Heart left ventricle (tissue), 13 donors: ENCODE data around the gene MAST4.

Experiments
- POLR2A ChIP-seq, 2 donors: fragments of 450-650 bp; IDR thresholded peaks; one replicate each; pipeline ENCODE4 v1.6.1; 2017; ENCODE audit warnings: antibody characterized with exemption in 2 of 2, mild to moderate bottlenecking in 2 of 2, moderate library complexity in 2 of 2
- TF ChIP-seq, protein P1 (sequence below), 12 donors: fragments of 200-600 bp; sonication (generic) in 4 of 12; IDR thresholded peaks; one replicate each; pipeline versions ENCODE4 v1.5.0 to v1.8.0; 2018 to 2022; ENCODE audit warnings: antibody characterized with exemption in 12 of 12, mild to moderate bottlenecking in 5 of 12
- donor health status: ischemic (EF 13 %, LVEDD 7.1; RV severe dilation, severe dysfunction).
- donor health status: DM: no; HTN: yes; CAD: no.
- donor health status: DM: no; HTN: no; CAD: no.
- donor health status: ischemic (EF 25% LVEDD 6.9; RV normal size, moderate dysfunction).
- donor health status: ischemic (EF 25% LVEDD 5.7; RV mildly dilated, moderate dysfunction).
- donor health status: ischemic (EF 35%, LVEDD 5.7; RV mildly dilated, moderate dysfunction).
- donor health status: nonischemic (EF 11% LVEDD 7.7; RV severe dilation, severe dysfunction).
- donor health status: DM: yes; HTN: yes; CAD: no.
- donor health status: PGD.
- donor health status: ischemic (EF 29% LVEDD 5.4; RV normal size, mild dysfunction).
- donor health status: nonischemic (EF 23%, LVEDD 6.1; RV moderate dilation, normal function).

DNA sequence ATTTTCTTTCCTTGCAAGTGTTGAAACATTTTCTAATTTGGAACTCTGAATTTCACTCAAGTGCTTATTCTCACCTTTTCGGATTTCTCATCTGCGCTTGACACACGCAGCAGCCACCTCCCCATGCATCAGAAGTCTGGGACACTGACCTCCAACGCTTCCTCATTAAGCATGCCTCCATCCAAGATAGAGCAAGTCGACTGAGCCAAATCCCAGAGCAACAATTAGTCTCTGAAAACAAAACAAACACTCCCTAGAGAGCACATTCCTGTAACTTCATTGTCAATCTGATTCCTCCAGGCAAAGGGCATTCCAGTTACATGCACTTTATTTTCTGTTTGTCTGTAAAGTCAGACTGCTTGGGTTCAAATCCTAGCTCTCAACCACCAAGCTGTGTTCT lies 594.7 kb downstream of the MAST4 start:
- TF ChIP-seq, protein P1, sequence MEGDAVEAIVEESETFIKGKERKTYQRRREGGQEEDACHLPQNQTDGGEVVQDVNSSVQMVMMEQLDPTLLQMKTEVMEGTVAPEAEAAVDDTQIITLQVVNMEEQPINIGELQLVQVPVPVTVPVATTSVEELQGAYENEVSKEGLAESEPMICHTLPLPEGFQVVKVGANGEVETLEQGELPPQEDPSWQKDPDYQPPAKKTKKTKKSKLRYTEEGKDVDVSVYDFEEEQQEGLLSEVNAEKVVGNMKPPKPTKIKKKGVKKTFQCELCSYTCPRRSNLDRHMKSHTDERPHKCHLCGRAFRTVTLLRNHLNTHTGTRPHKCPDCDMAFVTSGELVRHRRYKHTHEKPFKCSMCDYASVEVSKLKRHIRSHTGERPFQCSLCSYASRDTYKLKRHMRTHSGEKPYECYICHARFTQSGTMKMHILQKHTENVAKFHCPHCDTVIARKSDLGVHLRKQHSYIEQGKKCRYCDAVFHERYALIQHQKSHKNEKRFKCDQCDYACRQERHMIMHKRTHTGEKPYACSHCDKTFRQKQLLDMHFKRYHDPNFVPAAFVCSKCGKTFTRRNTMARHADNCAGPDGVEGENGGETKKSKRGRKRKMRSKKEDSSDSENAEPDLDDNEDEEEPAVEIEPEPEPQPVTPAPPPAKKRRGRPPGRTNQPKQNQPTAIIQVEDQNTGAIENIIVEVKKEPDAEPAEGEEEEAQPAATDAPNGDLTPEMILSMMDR (IDR thresholded peaks at IDR 0.05) = no peak
- no peak for TF ChIP-seq POLR2A (IDR thresholded peaks at IDR 0.05)
